ENCODE results near the gene CTIF.

GRCh38 chr18:48694295-48694694, 155.5 kb downstream of the CTIF start:
- TF ChIP-seq, protein P1, sequence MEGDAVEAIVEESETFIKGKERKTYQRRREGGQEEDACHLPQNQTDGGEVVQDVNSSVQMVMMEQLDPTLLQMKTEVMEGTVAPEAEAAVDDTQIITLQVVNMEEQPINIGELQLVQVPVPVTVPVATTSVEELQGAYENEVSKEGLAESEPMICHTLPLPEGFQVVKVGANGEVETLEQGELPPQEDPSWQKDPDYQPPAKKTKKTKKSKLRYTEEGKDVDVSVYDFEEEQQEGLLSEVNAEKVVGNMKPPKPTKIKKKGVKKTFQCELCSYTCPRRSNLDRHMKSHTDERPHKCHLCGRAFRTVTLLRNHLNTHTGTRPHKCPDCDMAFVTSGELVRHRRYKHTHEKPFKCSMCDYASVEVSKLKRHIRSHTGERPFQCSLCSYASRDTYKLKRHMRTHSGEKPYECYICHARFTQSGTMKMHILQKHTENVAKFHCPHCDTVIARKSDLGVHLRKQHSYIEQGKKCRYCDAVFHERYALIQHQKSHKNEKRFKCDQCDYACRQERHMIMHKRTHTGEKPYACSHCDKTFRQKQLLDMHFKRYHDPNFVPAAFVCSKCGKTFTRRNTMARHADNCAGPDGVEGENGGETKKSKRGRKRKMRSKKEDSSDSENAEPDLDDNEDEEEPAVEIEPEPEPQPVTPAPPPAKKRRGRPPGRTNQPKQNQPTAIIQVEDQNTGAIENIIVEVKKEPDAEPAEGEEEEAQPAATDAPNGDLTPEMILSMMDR (IDR thresholded peaks at IDR 0.05; ENCODE audit: insufficient read depth, low read length, poor library complexity, severe bottlenecking), result no peak
- no peak for TF ChIP-seq EZH2phosphoT487 (conservative IDR thresholded peaks at IDR 0.05; ENCODE audit: low read length)
